ENCODE data around the gene BDH1.
"Not testable (repeated sequence)": the region's sequence is repeated elsewhere in the genome, so short reads cannot be mapped to it uniquely, and the experiment has no call there.

The BDH1 gene

DNA sequence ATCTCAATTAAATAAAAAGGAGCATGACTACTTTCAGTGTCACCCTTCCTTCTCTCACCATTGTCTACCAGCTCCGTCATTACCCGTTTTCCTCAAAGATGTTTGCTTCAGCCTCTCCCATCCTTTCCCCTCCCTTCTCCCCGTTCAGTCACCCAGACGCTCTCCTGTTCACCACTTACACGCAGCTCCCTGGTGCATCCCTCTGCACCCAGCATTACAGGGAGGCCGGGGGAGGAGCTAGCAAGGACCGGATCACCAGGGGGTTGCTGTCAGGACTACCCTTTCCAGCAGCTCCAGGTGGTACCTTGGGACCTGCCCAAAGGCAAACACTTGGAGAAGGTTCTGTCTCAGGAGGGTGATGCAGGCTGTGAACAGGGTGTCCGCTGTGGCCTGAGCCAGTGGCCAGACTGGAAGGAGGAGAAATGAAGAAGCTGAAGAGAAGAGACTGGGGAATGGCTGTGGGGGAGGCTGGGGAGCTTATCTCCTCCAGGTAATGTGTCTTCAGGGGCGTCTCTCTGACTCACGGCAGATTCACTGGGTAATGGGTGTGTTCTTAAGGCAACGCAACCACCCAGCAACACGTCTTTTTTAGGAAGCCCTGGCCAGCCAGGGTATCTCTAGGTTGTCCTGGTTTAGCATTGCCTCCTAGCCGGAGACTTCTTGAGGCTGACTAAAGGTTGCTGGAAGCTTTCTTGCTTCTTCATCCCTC lies 21.8 kb upstream of the BDH1 start:
- DNase-seq, result no peak

DNA sequence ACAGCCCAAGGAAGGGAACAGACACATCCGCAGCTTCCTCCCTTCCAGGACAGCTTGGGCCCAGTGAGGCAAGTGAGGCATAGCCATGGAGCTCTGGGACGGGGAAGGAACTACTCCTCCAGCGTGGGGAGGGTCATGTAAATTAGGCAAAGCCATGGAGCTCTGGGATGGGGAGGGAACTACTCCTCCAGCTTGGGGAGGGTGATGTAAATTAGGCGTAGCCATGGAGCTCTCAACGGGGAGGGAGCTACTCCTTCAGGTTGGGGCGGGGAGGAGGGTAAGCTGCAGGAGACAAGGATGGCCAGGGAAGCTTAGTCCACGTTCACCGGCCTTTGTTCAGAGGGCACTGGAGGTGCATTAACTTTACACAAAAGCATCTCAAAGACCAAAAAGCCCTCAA lies 21.1 kb upstream of the BDH1 start:
- no peak for DNase-seq

DNA sequence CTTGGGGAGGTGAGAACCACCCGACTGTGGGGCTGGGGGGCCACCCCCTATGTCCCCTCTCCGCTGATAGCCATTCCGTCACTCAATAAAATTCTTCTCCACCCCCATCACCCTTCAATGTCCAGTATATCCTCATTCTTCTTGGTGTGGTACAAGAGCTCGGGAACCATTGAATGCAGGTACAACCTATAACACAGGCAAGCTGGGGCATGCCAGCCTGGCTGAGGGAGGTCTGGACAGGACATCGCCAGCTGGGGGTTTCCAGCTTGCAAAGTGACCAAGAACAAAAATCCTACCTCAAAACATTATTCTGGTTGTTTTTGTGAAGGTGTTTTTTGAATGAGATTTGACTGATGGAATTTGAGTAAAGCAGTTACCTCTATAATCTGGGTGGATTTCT lies 19.6 kb upstream of the BDH1 start:
- DNase-seq, result no peak

DNA sequence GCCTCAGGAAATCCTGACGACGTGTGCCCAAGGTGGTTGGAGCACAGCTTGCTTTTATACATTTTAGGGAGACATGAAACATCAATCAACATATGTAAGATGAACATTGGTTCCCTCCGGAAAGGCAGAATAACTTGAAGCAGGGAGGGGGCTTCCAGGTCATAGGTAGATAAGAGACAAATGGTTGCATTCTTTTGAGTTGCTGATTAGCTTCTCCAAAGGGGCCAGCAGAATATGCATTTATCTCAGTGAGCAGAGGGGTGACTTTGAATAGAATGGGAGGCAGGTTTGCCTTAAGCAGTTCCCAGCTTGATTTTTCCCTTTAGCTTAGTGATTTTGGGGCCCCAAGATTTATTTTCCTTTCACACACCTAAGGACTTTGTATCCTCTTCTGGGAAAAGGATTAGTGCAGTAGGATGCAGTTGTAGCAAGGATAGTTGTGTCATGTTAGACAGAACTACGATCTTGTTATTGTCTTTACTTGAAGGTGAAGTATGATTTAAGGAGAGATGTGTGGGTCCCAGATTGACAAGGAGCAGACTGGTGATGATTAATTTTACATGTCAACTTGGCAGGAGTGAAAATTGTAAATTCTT lies 18.7 kb upstream of the BDH1 start:
- not testable (repeated sequence) for DNase-seq

DNA sequence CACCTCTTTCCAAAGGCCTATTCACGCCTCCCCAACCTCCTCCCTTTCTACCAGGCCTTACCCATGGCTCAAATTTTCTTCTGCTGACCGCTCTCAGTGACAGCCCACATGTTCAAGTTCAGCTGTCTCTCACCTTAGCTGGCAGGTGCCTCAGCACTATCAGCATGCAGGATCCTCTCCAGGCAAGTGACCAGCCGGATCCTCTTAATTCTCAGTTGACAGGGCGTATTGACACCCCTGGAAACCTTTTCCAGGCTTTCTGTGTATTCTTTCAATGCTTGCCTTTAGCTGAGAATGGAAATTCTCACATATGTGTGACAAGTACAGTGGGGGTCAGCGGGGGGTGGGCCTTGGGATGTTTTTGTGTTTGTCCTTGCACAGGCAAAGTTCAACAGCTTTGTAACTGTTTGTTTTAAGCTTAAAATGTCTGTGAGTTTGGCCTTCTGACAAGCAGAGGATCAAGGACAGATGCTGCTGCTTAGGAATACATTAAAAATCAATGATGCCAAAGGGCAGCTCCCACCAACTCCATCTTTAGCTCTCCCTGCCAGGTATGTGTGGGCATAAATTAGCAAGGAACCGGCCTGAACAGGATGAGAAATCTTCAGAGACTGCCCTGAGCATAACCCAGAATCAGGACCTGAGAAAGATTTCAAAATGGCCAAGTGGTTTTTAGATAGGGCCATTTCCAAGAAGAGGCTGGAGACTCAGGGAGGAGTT lies 17.4 kb upstream of the BDH1 start:
- no peak for DNase-seq

DNA sequence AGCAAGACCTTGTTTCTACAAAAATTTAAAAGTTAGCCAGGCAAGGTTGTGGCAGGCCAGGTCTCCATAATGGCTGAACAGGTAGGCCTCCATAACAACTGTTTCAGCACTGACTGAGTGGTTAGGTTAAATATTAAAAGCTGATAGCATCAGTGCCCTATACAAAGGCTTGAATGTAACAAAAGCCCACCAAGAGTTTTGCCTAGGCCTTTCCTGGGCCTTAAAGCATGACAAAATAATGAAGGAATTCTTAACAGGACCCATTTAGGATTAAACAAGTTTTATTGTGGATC lies 16.1 kb upstream of the BDH1 start:
- not testable (repeated sequence) for DNase-seq

DNA sequence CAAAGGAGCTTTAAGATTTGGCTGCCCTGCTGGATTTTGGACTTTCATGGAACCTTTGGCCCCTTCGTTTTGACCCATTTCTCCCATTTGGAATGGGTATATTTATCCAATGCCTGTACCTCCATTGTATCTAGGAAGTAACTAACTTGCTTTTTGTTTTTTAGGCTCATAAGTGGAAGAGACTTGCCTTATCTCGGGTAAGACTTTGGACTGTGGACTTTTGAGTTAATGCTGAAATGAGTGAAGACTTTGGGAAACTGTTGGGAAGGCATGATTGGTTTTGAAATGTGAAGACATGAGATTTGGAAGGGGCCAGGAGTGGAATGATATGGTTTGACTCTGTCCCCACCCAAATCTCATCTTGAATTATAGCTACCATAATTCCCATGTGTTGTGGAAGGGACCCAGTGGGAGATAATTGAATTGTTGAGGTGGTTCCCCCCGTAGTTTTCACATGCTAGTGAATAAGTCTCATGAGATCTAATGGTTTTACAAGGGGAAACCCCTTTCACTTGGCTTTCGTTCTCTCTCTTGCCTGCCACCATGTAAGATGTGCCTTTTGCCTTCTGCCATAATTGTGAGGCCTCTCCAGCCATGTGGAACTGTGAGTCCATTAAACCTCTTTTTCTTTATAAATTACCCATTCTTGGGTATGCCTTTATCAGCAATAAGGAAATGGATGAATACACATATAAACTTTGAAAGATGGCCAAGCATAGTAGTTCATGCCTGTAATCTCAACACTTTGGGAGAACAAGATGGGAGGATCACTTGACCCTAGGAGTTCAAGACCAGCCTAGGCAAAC lies 15.5 kb upstream of the BDH1 start:
- not testable (repeated sequence) for DNase-seq

DNA sequence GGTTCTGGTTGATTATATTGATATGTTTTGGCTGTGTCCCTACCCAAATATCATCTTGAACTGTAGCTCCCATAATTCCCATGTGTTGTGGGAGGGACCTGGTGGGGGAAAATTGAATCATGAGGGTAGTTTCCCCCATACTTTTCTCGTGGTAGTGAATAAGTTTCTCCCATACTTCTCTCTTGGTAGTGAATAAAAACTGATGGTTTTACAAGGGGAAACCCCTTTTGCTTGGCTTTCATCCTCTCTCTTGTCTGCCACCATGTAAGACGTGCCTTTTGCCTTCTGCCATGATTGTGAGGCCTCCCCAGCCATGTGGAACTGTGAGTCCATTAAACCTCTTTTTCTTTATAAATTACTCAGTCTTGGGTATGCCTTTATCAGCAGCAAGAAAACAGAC lies 13.7 kb upstream of the BDH1 start:
- DNase-seq, result not testable (repeated sequence)

DNA sequence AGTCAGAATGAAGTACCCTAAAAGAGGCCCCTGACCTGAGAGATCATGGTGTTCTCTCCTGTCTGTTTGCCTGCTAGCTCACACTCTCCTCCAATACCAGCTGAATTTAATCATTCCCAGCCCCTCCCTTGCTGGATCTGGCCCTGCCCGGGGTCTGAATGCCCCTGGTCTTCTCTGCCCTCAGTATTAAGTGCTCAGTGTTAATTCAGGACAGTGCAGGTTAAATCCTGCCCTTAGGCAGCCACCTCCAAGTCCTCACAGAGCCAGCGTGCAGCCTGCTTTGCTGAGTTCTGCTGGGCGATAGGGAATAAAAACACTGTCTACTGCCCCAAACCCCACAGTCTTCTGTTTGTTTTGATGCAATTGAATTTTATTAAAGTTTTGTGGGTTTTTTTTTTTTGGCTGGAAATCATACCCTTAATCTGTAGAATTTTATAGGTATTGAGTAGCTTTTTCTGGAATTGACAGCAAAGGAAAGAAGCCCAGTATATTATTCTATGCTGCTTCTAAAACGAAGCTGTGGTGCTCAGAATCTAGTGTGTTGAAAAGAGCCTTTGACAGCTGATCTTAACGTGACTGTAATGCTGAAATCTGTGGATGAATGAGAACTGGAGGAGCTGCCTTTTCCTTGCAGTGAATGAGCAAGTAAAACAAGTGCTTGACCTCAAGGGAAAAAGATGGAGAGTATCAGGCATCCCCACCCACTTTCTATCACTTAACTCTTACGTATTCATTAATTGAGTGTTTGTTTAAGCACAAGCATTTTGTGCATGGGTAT lies 12.3 kb upstream of the BDH1 start:
- DNase-seq, result no peak

DNA sequence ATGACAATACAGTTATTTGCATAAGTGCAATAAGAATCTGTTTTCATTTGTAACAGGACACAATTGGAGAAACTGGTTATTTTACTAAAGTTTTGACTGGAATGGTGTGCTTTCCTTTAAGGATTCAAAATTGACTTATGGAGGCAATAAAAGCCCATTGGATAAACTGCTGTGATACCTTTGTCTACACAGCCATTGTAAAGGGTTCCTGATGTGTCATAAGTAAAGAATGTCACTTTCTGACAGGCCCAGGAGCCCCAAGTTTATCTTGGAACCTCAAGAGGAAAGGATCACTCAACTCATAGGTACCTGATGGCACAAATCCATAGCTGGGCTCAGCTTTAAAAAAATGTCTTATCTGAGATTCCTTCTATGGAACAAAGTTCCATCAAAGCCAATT lies 10.4 kb upstream of the BDH1 start:
- DNase-seq, result not testable (repeated sequence)

DNA sequence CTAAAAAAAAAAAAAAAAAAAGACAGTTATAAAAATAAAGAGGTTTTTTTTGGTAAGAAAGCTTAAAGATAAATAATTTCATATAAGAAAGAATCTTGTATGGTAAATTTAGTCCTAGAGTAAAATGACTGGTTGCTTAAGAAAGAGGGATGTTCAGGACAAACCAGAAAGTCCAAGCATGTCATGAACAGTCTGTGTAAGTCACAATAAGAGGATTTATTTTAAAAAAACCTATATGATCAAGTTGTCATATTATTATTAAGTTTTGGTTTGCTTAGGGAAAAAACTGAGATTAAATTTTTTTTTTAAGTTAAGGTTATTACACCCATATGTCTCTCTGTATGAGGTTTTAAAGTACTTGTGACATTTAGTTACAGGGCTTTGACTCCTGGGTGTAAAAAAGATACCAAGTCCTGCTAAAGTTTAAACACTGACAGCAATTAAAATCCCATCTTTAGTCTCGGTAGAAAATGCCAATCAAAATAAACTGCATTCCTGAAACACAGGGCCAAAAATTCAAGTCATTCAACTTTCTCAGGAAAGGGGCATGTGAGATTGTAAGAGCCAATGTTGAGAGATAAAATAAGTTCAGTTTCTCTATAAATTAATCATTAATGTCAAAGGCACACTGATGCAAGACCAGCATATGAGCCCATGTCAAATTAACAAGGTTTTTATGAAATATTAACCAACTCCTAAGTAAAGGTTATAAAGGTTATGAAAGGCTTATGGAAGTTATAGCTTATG lies 8.5 kb upstream of the BDH1 start:
- no peak for DNase-seq

DNA sequence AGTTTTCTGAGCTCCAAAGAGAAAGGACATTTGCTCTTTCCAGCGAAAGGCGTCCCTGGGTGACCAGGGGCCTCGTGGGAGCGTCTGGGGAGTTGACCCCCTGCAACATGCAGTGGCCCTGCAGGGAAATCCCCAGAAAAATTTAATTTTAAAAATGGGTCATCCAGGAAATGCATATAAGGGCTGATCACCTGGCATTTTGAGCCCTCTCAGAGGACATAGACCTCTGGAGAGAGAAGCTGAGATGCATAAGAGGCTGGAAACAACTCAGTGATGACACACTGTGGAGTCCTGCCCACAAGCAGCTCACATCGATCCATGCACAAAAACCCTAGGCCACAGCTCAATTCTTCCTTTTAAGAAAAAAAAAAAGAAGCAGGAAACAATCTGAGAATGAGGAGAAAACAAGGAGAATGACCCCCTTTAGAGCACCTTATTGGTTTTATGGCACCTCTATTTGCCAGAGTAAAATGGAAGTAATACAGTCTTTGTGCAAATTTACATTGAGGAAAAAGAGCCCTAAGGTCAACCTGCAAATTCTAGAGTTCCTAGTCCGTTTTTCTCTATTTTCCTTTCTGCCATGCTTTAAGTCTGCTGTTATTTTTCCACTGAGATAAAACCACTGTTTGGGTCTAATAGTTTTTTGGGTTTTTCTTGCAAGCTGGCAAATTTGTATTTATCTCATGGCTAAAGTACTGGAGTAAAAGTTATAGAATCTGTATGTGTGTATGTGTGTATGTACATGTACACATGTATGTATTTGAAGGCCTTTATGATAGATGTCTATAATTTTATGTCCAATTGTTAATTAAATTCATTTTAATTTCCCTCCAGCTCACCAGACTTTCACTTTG lies 6.9 kb upstream of the BDH1 start:
- no peak for DNase-seq

DNA sequence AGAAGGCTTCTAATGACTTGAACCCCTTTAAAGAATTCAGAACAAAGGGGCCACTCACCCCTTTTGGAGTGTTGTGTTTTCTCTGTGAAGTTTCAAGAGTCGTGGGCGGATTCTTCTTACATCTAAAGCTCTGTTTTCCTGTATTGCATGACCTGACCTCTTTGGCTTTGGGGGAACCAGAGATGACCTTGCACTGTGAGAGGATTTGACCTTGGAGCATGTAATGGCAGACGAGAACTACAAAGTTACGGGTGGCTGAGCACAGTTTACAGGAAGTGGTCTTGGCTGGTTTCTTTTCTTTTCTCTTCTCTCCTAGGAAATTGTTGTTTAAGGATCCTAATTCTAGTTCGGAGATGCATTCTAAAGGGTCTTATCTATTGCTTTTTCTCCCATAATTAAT lies 6.2 kb upstream of the BDH1 start:
- DNase-seq, result no peak

DNA sequence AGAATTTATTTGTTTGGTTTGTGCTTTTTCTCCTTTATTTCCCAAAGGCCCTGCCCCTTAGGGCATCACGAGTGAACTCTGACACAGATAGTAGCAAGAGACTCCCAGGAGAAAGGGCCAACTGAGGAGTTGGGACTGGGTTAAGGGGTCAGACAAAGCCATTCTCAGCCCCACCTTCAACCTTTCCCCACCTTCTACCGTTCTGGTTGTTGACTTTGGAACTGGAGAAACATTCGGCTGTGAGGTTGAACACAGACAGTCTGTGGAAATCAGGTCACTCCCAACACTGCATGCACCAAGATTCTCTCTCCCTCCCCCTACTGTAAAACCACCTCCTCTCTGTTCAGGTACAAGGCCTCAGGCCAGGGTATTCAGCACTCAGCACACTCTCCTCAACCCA lies 3.9 kb upstream of the BDH1 start:
- no peak for DNase-seq

DNA sequence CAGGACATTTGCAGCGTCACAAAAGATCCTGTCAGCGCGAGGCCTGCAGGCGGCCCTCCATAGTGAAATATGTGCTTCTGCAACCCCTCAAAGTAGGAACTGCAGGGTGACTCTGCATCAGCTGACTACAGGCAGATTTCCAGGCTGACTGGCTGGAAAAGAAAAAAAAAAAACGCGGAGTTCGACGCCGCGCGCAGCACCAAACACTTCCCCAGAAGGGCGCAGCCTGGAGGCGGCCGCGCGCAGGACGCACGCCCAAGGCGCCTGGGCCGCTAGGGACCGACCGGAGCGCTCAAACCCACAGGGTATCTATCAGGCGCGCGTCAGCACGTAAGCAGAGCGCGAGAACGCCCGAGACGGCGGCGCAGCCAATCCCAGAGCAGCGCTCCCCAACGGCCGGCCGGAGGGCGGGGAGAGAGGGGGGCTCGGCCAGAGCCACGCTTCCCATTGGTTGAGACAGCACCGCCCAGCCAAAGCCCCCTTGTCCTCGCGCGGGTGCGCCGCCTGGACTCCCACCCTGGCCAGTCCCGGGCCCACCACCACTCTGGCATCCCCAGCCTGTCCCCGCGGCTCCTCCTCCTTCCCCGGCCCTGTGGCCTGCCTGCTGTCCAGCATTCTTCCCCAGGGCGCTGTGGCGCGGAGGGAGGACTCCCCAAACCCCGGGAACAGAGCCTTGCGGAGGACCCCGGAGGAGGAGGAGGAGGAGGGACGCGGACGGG lies 1.0 kb downstream of the BDH1 start:
- peak; percentile 92 to 95 for DNase-seq

DNA sequence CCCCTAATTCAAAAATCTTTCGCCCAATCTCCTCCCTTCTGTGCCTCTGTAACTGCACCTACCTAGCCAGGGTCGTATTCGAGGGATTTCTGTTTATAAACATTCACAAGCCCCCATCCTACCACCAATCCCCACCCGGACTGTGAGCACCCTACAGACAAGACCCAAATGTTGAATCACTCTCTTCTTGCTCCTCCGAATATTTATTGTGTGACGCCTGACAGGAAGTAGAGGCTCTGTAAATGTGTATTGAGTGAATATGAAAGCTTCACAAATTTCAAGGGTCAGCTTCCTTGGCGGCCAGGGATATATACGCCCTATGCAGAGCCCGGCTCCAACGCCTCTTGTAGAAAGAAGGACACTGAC lies 1.6 kb downstream of the BDH1 start:
- DNase-seq, result no peak

DNA sequence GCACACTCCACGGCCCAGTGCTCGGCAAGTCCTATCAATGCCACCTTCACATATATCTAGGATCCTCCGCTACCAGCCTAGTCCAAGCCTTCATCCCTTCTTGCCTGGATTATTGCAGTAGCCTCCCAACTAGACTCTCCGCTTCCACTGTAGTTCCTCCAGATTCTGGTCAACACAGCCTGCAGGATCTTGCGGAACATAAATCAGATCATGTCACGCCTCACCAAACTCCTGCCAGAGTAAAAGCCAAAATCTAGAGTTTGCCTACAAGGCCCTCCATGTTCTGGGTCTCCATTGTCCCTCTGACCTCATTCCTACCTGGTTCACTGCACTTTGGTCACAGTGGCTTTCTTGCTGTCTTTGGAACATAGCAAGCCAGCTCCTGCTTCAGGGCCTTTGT lies 3.6 kb downstream of the BDH1 start:
- no peak for DNase-seq

DNA sequence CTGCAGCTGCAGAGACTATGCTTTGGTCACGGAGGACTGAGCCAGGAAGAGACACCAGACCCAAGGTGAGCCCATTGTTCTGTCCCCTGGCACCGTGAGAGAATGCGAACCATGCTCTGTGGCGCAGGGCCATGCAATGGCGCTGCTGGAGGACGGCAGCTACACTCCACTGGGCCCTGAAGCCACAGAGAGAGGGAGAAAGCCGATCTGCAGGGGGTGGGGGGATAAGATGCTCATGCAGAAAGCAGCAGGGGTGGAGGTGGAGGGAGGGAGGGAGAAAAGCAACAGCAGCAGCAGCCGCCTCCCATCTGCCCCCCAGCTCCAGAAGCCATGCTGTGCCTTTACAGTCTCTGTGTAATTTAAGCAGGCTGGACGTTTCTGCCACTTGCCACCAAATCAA lies 5.3 kb downstream of the BDH1 start:
- DNase-seq, result no peak

DNA sequence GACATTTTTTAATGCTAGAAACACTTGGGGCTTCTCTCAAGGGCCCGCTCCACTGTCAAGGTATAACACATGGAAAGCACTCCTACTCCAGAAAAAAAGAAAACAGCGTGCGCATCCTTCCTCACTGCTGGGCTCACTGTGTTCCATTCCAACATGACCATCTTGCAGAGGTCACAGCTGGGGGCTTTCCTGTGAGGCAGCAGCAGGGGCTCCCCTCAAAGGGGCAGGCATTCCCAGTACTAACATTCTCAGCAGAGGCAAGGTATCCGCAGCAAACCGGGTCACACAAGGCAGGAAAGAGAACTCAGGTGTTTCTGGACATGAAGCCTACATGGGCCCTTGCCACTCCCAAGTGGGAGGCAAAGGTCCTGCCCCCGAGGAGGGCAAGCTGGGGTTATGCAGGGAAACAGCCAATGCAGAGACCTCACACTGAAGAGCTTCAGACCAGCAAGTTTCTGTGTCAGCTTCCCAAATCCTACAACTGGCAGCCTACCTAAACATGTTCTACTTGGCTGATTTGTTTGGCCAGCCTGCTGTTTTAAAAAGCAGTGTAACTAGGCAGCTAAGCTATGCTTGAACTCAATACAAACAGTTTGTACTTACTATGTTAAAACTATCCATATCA lies 6.4 kb downstream of the BDH1 start:
- no peak for DNase-seq
